ENCODE measurements around the gene KCNH8.
"Not testable (repeated sequence)": the region's sequence is repeated elsewhere in the genome, so short reads cannot be mapped to it uniquely, and the experiment has no call there.

The KCNH8 gene

DNA sequence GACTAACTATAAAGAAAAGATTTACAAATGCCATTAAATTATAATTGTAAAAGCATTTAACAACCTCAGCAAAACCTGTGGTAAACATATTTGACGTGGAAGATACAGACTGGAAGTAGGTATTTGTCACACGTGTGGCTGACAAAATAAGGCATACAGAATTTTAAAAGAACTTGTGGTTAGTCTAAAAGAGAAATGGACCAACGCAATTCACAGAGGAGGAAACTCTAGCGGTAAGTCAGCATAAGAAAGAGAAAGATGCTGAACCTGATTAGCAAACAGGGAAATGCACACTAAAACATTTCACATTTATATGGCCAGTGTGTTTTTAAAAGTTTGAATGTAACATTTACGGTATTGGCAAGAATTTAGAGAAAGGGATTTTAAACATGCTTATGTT, 35.3 kb downstream of the KCNH8 start:
- DNase-seq = no peak

DNA sequence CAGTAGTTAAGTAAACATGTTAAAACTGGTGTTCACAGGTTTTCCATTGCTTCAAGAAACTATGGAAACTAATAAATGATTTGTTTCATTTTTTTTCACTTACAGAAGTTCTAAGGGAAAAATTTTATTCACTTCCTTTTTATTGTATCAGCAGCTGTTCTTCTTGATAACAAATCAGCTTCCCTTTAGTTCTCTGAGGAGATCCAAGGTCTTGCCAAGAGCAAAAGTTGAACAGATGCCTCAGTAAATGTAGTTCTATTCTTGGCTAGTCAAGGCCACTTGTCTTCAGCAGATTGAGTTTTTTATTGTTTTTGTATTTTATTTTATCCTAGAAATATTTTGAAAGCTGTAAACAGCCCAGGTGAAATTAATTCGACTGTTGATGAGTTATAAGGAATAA, 41.8 kb downstream of the KCNH8 start:
- DNase-seq = no peak

DNA sequence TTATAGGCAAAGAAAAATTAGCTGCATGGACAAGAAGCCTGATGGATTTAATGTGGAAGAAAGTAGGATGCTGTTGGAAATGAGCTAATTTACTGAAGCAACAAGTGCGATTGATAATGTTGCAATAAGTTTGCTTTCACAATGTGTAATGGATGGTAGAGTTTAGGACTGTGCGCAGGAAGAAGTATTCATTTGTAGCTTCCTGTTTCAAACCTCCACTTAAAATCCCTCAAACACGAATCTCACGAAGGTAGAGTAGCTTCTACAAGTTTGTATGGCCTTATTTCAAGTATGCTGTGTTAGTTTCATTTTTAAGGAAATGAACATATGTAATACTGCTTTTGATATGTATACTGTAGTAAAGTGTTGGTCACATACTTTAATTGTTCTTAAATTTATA, 42.3 kb downstream of the KCNH8 start:
- DNase-seq = no peak

GRCh38 chr3:19199131-19199530, 50.8 kb downstream of the KCNH8 start:
- no peak for DNase-seq

DNA sequence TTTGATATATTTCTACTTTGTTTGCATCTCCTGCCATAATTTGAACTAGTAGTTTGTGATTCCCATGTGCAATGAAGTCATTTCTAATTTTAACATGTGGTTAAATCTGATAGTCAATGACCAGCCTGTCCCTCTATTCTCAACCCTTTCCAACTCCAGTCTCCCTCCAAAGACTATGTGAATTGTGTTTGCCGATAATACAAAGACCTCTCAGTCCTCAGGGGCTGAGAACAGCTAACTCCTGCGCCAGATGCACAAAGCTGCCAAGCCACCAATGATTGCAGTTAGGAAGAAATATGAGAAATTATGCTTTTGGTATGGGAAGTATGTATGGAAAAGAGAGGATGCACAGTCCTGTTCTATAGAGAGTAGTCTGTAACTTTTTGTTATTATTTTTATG, 54.0 kb downstream of the KCNH8 start:
- no peak for DNase-seq

GRCh38 chr3:19202754-19203153, 54.4 kb downstream of the KCNH8 start:
- no peak for DNase-seq

DNA sequence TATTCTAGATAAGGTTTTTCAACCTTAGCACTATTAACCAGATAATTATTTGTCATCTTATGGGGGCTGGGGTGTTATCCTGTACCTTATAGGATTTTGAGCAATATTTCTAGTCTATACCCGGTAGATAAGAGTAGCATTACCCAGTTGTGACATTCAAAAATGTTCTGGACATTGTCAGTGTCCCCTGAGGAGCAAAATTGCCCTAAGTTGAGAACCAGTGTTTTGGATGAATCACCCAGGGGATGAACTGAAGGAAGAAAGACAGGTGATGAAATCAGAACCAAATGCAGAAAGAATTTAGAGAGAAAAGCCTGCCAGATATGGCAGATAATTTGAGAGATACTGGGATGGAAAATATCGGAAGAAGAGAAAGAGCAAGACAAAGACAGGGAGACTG, 58.2 kb downstream of the KCNH8 start:
- no peak for DNase-seq

- DNase-seq = no peak
Measured at GRCh38 chr3:19213603-19214220, 65.4 kb downstream of the KCNH8 start.

DNA sequence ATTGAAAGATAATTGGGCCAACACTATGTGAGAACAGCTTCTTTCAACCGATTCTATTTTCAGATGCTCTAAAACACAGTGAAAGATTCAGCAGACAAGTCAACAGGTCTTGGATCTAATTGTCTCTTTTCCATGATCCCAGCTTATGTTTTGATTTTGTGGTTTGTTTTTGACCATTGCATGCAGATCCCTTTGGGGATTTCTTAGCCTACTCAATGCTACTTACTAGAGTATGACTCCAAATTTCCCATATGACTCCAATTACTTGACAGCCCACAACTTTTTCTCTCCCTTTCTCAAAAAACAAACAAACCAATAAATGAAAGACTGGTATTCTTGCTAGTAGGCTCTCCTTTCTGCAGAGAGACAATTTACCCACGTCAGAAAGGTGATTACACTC, 67.1 kb downstream of the KCNH8 start:
- DNase-seq = no peak

GRCh38 chr3:19216669-19217337, 68.5 kb downstream of the KCNH8 start:
- no peak for DNase-seq

DNA sequence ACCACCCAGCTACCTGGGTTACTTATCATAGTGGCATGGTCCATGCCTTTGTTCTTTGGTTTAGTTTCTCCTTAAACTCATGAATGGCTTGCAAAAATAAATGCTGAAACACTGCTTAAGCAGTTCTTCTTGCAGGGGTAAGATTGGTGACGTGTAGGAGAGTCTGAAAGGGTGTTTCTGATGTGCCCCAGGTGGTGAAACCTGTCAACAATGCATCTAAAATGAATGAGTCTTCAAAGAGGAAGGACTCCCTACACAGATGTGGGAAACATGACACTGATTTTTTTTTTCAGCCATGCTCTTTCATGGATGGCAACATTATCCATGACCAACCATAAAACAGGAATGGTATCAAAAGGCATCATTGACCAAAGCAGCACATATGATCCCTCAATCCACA, 72.0 kb downstream of the KCNH8 start:
- no peak for DNase-seq

- DNase-seq = no peak
Measured at GRCh38 chr3:19221081-19221480, 72.8 kb downstream of the KCNH8 start.

DNA sequence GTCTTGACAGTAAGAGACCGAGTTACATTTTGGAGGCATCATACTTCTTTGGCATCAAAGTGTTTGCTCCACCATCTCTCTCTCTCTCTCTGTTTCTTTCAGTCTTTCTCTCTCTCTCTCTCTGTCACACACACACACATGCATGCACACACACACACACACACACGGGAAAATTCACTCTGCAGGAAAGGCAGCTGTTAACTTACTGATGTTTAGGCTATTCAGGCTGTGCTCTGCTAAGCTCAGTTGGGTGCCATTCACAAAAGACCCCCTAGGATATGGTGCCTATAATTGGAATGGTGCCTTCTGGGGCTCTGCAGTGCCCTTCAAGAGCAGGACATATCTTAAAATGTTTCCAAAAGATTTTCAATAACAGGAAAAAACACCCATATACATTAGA, 78.2 kb downstream of the KCNH8 start:
- no peak for DNase-seq

DNA sequence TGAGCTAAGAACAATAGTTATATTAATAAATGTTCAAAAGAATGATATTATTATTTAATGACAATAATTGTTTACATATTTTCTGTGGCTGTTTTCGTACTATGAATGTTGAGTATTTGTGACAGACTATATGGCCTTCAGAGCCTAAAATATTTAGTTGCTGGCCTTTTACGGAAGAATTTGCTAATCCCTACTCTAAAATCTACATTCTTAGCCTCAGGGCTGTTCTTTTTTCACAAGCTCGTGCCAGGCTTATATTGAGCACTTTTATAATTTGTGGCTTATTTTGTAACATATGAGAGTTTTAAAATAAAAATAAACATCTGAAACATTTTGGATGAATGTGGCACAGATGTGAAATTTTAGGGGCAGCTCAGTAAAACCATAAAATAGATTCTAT, 79.9 kb downstream of the KCNH8 start:
- no peak for DNase-seq

DNA sequence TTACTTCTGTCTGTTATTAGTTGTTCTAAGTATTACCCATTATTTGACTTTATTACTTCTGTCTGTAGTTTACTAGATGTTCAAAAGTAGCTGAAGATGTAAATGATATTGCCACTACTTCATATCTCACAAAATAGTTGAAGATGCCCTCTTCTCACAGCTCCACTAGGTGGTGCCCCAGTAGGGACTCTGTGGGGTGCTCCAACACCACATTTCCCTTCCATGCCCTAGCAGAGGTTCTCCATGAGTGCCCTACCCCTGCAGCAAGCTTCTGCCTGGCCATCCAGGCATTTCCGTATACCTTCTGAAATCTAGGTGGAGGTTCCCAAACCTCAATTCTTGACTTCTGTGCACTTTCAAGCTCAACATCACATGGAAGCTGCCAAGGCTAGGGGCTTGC, 80.8 kb downstream of the KCNH8 start:
- DNase-seq = no peak

GRCh38 chr3:19229881-19230280, 81.6 kb downstream of the KCNH8 start:
- DNase-seq = not testable (repeated sequence)

GRCh38 chr3:19231792-19232461, 83.6 kb downstream of the KCNH8 start:
- DNase-seq = no peak

- no peak for DNase-seq
Measured at GRCh38 chr3:19232566-19232965, 84.3 kb downstream of the KCNH8 start.

- DNase-seq = not testable (repeated sequence)
Measured at GRCh38 chr3:19233882-19234784, 85.8 kb downstream of the KCNH8 start.

GRCh38 chr3:19248143-19248542, 99.8 kb downstream of the KCNH8 start:
- DNase-seq = no peak

DNA sequence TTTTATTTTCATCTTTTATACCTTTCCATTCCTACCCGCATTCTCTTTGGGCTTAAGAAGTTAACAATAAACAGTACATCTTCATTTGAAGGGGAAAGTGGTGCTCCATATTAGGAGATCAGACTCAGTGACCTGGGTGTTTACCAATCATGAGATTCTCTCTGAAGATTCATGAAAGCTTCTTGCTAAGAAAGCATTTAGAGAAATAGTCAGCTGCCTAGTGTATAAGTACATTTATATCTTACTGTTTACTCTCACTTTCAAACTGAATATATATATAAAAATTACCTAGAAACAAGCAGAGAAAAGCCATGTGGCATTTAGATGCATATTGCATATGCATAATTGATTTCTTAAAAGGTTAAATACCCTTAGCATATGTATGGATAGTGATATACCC, 100.5 kb downstream of the KCNH8 start:
- DNase-seq = no peak

GRCh38 chr3:19250959-19251610, 102.8 kb downstream of the KCNH8 start:
- no peak for DNase-seq

DNA sequence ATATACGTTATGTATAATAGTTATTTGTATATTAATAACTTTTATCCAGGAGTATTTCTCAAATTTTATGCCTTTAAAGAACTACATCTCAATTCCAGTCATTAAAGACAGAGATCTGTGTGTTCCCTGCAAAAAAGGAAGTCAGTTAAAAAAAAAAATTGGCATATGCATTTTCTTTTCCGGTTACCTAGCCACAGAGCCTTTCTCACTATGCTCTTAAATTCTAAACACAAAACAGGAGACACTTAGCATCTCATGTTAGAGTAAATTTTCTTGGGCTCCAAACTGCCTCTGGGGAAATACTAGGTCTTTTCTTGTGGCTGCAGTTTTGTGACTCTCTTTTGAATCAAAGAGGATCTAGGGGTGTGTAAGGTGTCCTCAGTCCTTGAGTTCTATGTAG, 105.9 kb downstream of the KCNH8 start:
- no peak for DNase-seq
